H1 (cell line): ENCODE measurements around the gene KLHDC4.

Experiments used
- BRCA1 ChIP-seq: IDR thresholded peaks from 2 replicates; pipeline ENCODE4 v1.6.1; 2012; ENCODE audit warnings: low read depth, low read length, improper control_type of control experiment
- CTCF ChIP-seq, 3 experiments: IDR thresholded peaks; 1 replicate in 2 of 3; 2 replicates in 1 of 3; pipeline versions ENCODE4 v1.5.1 to v1.6.1; 2011; ENCODE audit warnings: low read length in 3 of 3, mild to moderate bottlenecking in 3 of 3, inconsistent platforms in 2 of 3, low read depth in 1 of 3, moderate library complexity in 1 of 3; ENCODE audit not compliant: insufficient read depth in 1 of 3; ENCODE audit errors: control extremely low read depth in 1 of 3
- EZH2 ChIP-seq: fragments of 200-600 bp; sonication (generic); IDR thresholded peaks from 2 replicates; pipeline ENCODE4 v1.7.1; 2012; ENCODE audit warnings: low read depth, mild to moderate bottlenecking, moderate library complexity, low read length, inconsistent platforms; ENCODE audit not compliant: severe bottlenecking
- MAFK ChIP-seq: IDR thresholded peaks from 2 replicates; pipeline ENCODE4 v1.6.1; 2012; ENCODE audit warnings: low read depth, mild to moderate bottlenecking, improper control_type of control experiment, low read length
- NRF1 ChIP-seq: IDR thresholded peaks from 2 replicates; pipeline ENCODE4 v1.6.1; 2011; ENCODE audit warnings: mild to moderate bottlenecking, low read depth, low read length, improper control_type of control experiment
- RXRA ChIP-seq: IDR thresholded peaks from 2 replicates; pipeline ENCODE4 v1.6.1; 2011; ENCODE audit warnings: low read depth, mild to moderate bottlenecking, low read length, moderate library complexity; ENCODE audit not compliant: insufficient read depth

GRCh38 chr16:87689956-87690465 lies 75.8 kb downstream of the KLHDC4 start:
- TF ChIP-seq CTCF (IDR thresholded peaks at IDR 0.05; ENCODE audit: control extremely low read depth in 1 of 3, insufficient read depth in 1 of 3, low read depth in 1 of 3, low read length in 3 of 3) (no peak), EZH2 (no peak), NRF1 (no peak), BRCA1 (no peak), MAFK (no peak), RXRA (no peak)
